ENCODE results near the gene TUBB4A.

TUBB4A gene

GRCh38 chr19:6465663-6466062, 36.4 kb downstream of the TUBB4A start:
- no peak for DNase-seq

- no peak for DNase-seq
Observed at GRCh38 chr19:6465006-6465405, 37.1 kb downstream of the TUBB4A start.

- DNase-seq = no peak
Observed at GRCh38 chr19:6464070-6464873, 37.8 kb downstream of the TUBB4A start, which contains the start of gene CRB3. Gene CRB3, plus strand, starts transcription at chr19:6464271. Its CDS starts 431 bp downstream, at chr19:6464702.

- DNase-seq = peak; percentile 97
Observed at GRCh38 chr19:6460099-6460884, 41.8 kb downstream of the TUBB4A start.

GRCh38 chr19:6459262-6460098, 42.6 kb downstream of the TUBB4A start, which contains the start of gene SLC25A23:
Gene SLC25A23, minus strand, starts transcription at chr19:6459792. Its CDS starts 164 bp downstream, at chr19:6459628.
- DNase-seq = peak; percentile 80

- DNase-seq = no peak
Observed at GRCh38 chr19:6458695-6459261, 43.3 kb downstream of the TUBB4A start.

- DNase-seq = no peak
Observed at GRCh38 chr19:6457958-6458694, 44.0 kb downstream of the TUBB4A start.

- DNase-seq = no peak
Observed at GRCh38 chr19:6455924-6456323, 46.2 kb downstream of the TUBB4A start.

- DNase-seq = no peak
Observed at GRCh38 chr19:6453951-6454565, 48.1 kb downstream of the TUBB4A start.

GRCh38 chr19:6452899-6453298, 49.2 kb downstream of the TUBB4A start:
- no peak for DNase-seq

- no peak for DNase-seq
Observed at GRCh38 chr19:6452223-6452614, 49.9 kb downstream of the TUBB4A start.

GRCh38 chr19:6451583-6452222, 50.4 kb downstream of the TUBB4A start:
- DNase-seq = no peak

GRCh38 chr19:6450166-6450565, 51.9 kb downstream of the TUBB4A start:
- DNase-seq = no peak

GRCh38 chr19:6448045-6448444, 54.1 kb downstream of the TUBB4A start:
- no peak for DNase-seq

GRCh38 chr19:6446452-6446851, 55.7 kb downstream of the TUBB4A start:
- DNase-seq = no peak

Data from activated CD8-positive, alpha-beta memory T cell treated with anti-CD3 and anti-CD28 coated beads, Interleukin-2, amount 50 U/mL, for 48 hours (primary cell).